GM19238 (cell line): Measurements from ENCODE around the gene ZFP30.

ENCODE experiments used
- DNase-seq: peaks from one replicate; pipeline ENCODE4 v3.0.0; 2011; ENCODE audit warnings: low spot score; ENCODE audit not compliant: insufficient read length

Gene ZFP30

DNA sequence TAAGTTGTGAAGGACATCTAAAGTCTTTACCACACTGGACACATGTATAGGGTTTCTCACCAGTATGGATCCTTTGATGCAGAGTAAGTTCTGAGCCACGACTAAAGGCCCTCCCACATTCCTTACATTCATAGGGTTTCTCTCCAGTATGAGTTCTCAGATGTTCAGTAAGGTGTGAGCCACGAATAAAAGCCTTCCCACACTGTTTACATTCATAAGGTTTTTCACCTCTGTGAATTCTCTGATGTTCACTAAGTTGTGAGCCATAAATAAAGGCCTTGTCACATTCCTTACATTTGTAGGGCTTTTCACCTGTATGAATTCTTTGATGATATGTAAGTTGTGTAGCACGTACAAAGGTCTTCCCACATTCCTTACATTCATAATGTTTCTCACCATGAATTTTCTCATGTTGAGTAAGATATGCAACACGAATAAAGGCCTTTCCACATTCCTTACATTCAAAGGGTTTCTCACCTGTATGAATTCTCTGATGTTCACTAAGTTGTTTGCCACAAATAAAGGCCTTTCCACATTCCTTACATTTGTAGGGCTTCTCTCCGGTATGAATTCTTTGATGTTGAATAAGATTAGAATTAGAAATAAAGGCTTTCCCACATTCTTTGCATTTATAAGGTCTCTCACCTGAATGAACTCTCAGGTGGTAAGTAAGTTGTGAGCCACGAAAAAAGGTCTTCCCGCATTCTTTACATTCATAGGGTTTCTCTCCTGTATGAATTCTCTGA is 90.5 kb downstream of the ZFP30 start:
- no peak for DNase-seq
